IPS-20b (cell line): ENCODE data around the gene NCK2.

Experiments
- H3K27ac ChIP-seq: one replicate; pipeline ENCODE4 v1.5.1; 2013; ENCODE audit warnings: low read length
- H3K27me3 ChIP-seq: 2 replicates; pipeline ENCODE4 v1.6.1; 2013; ENCODE audit warnings: mild to moderate bottlenecking, low read length, inconsistent platforms; ENCODE audit not compliant: insufficient read depth
- H3K36me3 ChIP-seq: 2 replicates; pipeline ENCODE4 v1.6.1; 2013; ENCODE audit warnings: low read depth, mild to moderate bottlenecking, inconsistent platforms, low read length, moderate library complexity; ENCODE audit not compliant: insufficient read depth
- H3K4me1 ChIP-seq: 2 replicates; pipeline ENCODE4 v1.6.1; 2013; ENCODE audit warnings: mild to moderate bottlenecking, control low read depth, inconsistent platforms, low read length, moderate library complexity; ENCODE audit not compliant: insufficient read depth
- H3K4me3 ChIP-seq: 2 replicates; pipeline ENCODE4 v1.5.1; 2013; ENCODE audit warnings: mild to moderate bottlenecking, low read length, inconsistent platforms
- H3K9ac ChIP-seq: 2 replicates; pipeline ENCODE4 v1.6.1; 2013; ENCODE audit warnings: low read depth, mild to moderate bottlenecking, inconsistent platforms, low read length, moderate library complexity
- H3K9me3 ChIP-seq: 2 replicates; pipeline ENCODE4 v1.6.1; 2013; ENCODE audit warnings: mild to moderate bottlenecking, low read depth, low read length, inconsistent platforms; ENCODE audit not compliant: insufficient read depth

NCK2 gene

DNA sequence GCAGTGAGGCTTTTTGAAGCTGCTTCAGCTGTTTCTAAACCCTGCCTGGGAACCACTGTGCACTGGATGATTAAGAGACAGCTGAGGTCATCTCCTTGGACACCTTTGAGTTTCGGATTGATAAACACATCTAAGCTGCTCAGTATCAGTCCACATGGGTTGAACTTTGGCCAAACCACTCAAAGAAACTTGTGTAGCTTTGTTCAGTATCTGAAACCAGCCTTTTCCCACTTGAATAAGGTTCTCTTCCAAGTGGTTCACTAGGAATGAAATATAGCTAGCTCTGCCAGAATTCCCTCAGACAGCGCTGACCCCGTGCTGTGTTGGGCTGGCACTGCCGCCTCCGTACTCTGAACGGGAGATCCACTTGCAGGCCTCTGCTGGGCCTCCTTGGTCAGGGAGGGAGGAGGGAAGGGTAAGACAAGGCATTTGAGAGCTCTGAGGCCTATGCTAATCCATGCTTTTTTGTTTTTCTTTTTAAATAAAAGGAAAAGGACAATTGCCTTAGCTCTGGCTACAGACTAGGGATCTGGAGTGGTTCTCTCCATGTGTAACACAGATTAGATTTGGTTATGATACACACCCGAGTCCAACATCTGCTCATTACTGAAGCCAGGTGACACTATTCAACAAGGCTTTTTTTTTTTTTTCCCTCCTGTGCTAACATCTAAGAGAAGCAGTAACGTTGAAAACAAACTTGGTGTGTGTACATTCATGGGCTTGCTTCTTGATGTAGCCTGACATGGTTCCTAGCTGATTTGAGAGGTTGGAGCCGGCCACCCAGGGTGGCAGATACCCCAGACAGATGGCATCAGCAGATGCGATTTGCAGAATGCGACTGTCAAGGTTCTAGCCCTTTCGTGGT lies 67.7 kb downstream of the NCK2 start:
- Histone ChIP-seq H3K9me3 (no peaks in the 10 kb centered on the region), H3K36me3 (peaks cover 10% of the 10 kb centered on the region; the same call in 1 of the 2 replicates), H3K9ac (no peak overlapping the region)

DNA sequence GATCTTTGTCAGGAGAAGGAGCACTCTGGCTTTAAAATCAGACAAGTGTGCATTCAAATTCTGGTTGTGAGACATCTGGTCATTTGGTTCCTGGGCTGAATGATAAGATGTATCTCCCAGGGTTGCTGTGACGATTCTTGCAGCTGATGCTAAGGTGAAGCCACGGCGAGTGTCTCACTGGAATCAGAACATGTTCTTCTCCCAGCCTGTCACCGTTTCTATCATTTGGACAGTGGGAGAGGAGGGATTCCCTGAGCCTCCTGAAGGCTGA lies 68.3 kb downstream of the NCK2 start:
- no peak overlapping the region for H3K4me3 ChIP-seq
- H3K9me3 ChIP-seq = no peaks in the 10 kb centered on the region
- H3K27ac ChIP-seq = no peak overlapping the region
- peaks cover 23% of the 10 kb centered on the region for H3K4me1 ChIP-seq
- no peak overlapping the region for H3K9ac ChIP-seq
- peaks cover 11% of the 10 kb centered on the region; the same call in 1 of the 2 replicates for H3K36me3 ChIP-seq
- no peaks in the 10 kb centered on the region for H3K27me3 ChIP-seq

More for the DNA sequence above, 67.7 kb downstream of the NCK2 start:
- Histone ChIP-seq H3K27ac (no peak overlapping the region), H3K4me3 (no peak overlapping the region), H3K27me3 (no peaks in the 10 kb centered on the region), H3K4me1 (peaks cover 23% of the 10 kb centered on the region)

DNA sequence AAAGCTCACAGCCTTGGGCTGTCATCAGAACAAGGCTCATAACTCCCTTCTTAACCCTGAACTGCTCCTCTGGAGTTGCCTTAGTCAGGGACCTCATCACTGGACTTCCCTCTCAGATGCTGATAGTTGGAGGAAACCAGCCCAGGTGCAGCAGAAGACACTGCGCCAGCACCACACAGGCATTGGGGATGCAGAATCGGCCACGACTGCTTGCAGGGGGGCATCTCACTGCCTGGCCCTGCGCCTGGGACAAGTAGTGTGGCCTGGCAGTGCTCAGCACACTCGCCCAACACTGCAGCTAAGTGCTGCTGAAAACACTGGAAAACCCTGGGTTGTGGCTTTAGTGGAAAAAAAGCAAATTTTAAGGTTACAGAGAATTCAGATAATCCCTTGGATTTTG lies 68.7 kb downstream of the NCK2 start:
- Histone ChIP-seq H3K36me3 (peaks cover 11% of the 10 kb centered on the region; the same call in 1 of the 2 replicates), H3K27ac (no peak overlapping the region), H3K9me3 (no peaks in the 10 kb centered on the region), H3K4me3 (no peak overlapping the region), H3K27me3 (no peaks in the 10 kb centered on the region), H3K4me1 (peaks cover 22% of the 10 kb centered on the region), H3K9ac (no peak overlapping the region)

DNA sequence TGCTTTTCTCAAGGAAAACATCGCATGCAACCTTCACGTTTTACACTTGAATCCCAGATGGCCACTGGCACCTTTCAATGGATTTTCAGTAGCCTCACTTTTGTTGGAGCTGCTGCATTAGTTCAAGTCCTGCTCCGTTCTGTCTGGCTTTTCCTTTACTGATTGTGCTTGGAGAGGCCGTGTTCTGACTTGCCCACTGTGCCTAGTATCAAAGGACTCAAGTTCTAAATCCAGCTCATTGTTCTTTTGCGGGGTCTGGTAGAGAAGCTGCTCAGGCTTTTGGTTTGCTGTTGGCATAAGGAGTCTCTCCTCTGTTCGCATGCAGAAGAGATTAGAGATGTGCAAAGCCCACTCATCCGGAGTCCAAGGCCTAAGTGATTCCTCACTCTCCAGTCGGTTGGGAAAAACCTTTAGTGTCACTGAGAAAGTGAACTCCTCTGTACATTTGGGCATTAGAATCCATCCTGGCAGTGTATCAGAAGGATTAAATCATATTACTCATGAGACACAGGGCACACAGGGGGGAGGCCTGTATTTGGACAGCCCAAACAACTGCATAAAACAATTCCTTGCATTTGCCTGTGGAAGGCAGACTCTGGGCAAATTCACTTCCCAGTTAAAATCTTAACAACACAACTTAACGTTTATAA lies 69.7 kb downstream of the NCK2 start:
- Histone ChIP-seq H3K9me3 (no peaks in the 10 kb centered on the region), H3K36me3 (peaks cover 18% of the 10 kb centered on the region; the same call in 1 of the 2 replicates), H3K9ac (no peak overlapping the region), H3K27ac (no peak overlapping the region), H3K4me3 (no peak overlapping the region), H3K4me1 (peaks cover 12% of the 10 kb centered on the region), H3K27me3 (no peaks in the 10 kb centered on the region)

DNA sequence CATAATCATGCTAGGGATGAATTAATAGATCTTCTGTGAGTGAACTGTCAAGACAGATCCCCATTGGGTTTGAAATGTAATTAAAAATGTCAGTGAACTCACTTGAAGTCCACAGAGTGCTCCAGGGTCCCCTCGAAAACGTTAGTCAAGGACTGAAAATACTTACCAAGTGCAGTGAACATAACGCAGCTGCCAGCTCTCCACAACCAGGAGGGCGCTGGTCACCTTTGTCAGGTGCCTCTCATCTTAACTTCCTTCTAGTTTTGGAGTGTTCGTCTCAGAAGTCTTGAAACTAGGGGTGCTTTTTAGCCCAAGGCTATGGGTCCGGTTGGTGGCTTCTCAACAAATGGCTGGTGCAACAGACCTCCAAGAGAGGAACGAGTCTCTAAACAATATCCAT lies 70.7 kb downstream of the NCK2 start:
- Histone ChIP-seq H3K36me3 (peaks cover 19% of the 10 kb centered on the region; the same call in 1 of the 2 replicates), H3K9ac (no peak overlapping the region), H3K4me3 (no peak overlapping the region), H3K4me1 (peaks cover 9% of the 10 kb centered on the region; the same call in 1 of the 2 replicates), H3K9me3 (no peaks in the 10 kb centered on the region), H3K27me3 (no peaks in the 10 kb centered on the region), H3K27ac (no peak overlapping the region)

DNA sequence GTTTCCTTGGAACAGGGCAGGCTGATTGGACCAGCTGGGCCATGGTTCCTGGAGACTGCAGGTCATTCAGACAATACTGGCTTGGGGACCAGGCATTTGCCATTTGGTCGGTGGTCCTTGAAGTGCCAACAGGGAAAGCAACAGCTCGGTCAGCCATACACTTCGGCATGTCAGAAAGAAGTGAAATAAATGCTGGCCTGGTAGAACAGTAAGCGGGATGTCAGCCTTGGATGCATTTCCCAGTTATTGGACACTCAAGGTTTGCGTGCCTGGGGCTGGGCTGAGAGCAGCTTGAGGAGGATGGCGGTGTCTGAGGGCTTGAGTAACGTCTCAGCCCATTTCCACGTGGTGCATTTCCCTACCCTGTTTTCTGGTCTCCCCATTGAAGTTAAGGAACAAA lies 75.4 kb downstream of the NCK2 start:
- H3K27me3 ChIP-seq = no peaks in the 10 kb centered on the region
- H3K4me3 ChIP-seq = no peak overlapping the region
- no peak overlapping the region for H3K9ac ChIP-seq
- no peaks in the 10 kb centered on the region for H3K9me3 ChIP-seq
- no peaks in the 10 kb centered on the region for H3K4me1 ChIP-seq
- peaks cover 19% of the 10 kb centered on the region; the same call in 1 of the 2 replicates for H3K36me3 ChIP-seq
- H3K27ac ChIP-seq = no peak overlapping the region

DNA sequence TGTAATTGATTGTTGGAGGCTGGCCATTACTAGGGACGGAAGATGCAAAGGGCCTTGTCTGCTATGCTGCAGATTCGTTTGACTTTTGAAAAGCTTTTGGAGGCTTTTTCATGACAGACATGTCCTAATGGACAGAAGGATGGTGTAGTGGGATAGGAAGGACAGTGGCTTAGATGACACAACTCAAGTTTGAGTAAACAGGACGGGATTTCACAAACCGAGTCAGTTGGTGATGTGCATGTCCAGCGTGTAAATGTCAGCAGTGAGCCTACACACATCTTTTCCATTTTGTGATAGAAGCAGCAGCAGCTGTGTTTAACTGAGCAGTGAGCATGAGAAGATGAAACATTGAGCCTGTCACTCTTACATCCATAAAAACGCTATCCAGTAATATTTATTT lies 76.0 kb downstream of the NCK2 start:
- no peak overlapping the region for H3K4me3 ChIP-seq
- H3K27ac ChIP-seq = no peak overlapping the region
- H3K36me3 ChIP-seq = peaks cover 19% of the 10 kb centered on the region; the same call in 1 of the 2 replicates
- no peaks in the 10 kb centered on the region for H3K27me3 ChIP-seq
- H3K9me3 ChIP-seq = no peaks in the 10 kb centered on the region
- no peaks in the 10 kb centered on the region for H3K4me1 ChIP-seq
- no peak overlapping the region for H3K9ac ChIP-seq

DNA sequence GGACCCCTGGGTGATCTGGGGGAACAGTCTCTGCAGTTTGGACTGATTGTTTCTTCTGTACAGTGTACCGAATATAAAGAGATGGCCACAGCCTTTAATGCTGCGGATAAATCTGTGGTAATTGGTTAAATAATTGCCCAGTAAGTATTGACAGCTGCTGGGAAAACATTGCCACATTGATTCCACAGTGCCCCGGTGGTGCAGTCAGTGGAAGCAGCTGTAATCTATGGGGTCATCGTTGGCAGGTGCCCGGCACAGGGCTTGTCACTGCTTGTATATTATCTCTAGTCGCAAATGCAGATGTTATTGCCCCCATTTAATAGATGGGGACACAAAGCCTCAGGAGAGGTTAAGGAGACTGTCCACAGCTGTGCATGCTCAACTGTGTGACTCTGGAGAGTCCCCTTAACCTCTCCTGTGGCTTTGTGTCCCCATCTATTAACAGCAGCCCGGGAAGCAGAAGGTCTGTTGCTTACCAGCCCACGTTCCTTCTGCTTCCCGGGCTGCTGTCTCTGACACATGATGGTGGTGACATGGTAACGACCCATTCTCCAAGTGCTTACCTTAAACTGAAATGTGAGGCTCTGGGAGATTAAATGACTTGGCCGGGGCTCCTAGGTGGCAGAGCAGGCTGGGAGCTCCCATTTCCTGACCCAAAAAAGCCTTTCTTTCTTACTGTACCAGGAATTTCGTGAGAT lies 76.9 kb downstream of the NCK2 start:
- Histone ChIP-seq H3K4me1 (no peaks in the 10 kb centered on the region), H3K27me3 (no peaks in the 10 kb centered on the region), H3K9ac (no peak overlapping the region), H3K36me3 (peaks cover 17% of the 10 kb centered on the region; the same call in 1 of the 2 replicates), H3K27ac (no peak overlapping the region), H3K4me3 (no peak overlapping the region), H3K9me3 (no peaks in the 10 kb centered on the region)

DNA sequence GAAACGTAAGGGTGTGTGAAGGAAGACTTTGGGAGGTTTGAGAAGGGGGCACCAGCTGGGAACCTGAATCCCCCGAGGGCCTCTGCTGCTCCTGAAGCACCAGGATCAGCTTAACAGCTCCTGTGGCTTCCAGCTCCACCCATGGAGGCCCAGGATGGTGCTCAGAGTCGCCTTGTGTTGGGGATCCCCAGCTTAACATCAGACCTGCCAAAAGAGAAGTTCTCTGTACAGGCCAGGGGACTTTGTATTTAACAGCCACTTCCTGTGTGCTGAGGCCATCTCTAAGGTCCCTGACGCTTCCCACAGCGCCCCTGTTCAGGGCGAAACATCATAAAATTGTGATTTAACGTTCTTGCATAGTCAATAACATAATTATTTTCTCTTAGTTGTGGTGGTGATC lies 77.5 kb downstream of the NCK2 start:
- H3K9me3 ChIP-seq = no peaks in the 10 kb centered on the region
- no peaks in the 10 kb centered on the region for H3K27me3 ChIP-seq
- peaks cover 11% of the 10 kb centered on the region; the same call in 1 of the 2 replicates for H3K36me3 ChIP-seq
- no peak overlapping the region for H3K4me3 ChIP-seq
- H3K9ac ChIP-seq = no peak overlapping the region
- no peak overlapping the region for H3K27ac ChIP-seq
- no peaks in the 10 kb centered on the region for H3K4me1 ChIP-seq

DNA sequence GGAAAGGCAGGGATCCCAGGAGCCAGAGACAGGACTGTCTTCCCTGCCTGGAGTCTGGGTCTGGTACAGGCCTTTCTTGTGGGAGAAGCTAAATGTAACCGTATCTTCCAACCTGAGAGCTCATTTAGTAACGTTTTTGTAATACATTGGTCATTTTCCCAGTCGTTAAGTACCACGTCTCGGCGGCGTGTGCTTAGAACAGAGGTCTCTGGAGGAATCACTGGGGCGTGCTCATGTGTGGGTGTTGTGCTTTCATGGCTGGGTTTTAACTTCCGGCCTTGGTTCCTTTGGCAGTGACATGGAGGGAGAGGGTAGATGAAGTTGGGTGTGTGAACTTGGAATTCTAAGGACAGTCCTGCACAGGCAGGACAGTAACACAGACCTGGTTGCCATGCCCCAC lies 79.7 kb downstream of the NCK2 start:
- H3K27ac ChIP-seq = no peak overlapping the region
- H3K9ac ChIP-seq = no peak overlapping the region

DNA sequence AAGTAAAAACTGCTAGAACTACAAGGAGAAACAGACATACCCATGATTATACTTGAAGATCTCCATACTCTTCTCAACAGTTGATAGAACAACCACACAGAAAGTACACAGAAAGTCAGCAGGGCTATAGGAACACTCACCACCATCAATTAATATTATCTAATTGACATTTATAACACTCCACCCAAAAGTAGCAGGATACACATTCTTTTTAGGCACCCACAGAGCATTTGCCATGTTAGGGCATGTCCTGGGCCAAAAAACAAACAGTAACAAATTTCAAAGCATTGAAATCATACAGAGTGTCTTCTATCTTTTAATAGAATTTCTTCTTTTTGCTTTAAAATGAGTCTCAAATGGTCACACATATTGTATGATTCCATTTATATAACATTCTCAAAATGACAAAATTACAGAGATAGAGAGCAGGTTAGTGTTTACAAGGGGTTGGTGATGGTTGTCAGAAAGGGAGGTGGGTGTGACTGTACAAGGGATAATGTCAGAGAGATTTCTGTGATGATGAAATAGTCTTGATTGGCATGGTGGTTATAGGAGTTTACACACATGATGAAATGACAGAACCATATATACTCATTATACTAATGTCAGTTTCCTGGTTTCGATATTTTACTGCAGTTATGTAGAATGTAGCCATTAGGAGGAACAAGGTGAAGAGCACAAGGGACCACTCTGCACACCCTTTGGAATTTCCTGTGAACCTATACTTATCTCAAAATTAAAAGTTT lies 82.8 kb downstream of the NCK2 start:
- Histone ChIP-seq H3K27ac (no peak overlapping the region), H3K4me1 (no peaks in the 10 kb centered on the region), H3K9me3 (peaks cover 8% of the 10 kb centered on the region; the same call in 1 of the 2 replicates), H3K9ac (no peak overlapping the region), H3K27me3 (no peaks in the 10 kb centered on the region), H3K4me3 (no peak overlapping the region), H3K36me3 (no peaks in the 10 kb centered on the region)

More for the DNA sequence above, 79.7 kb downstream of the NCK2 start:
- Histone ChIP-seq H3K4me1 (no peaks in the 10 kb centered on the region), H3K36me3 (no peaks in the 10 kb centered on the region; the same call in 1 of the 2 replicates), H3K4me3 (no peak overlapping the region), H3K27me3 (no peaks in the 10 kb centered on the region), H3K9me3 (no peaks in the 10 kb centered on the region)
